Smooth muscle cell (in vitro differentiated cells): Measurements from ENCODE around the gene FHIT. TPM values are rescaled to one million over a fixed set of nuclear protein-coding genes. Genes with fewer than 3 reads are reported as not detected.

ENCODE experiments used
- DNase-seq: peaks from one replicate; lab custom pipeline; 2025; ENCODE audit not compliant: unreplicated experiment; lab: John Stamatoyannopoulos, UW
- H2AFZ ChIP-seq: fragments of 200-600 bp; sonication (generic); 2 replicates; pipeline ENCODE4 v1.6.0; 2016; ENCODE audit warnings: antibody characterized with exemption, low read depth, mild to moderate bottlenecking
- H3F3A ChIP-seq: fragments of 200-600 bp; sonication (generic); 2 replicates; pipeline ENCODE4 v1.6.0; 2017; ENCODE audit warnings: antibody characterized with exemption, low read depth
- H3K27ac ChIP-seq: fragments of 200-600 bp; sonication (generic); 2 replicates; pipeline ENCODE4 v1.5.1; 2016; ENCODE audit warnings: low read depth, mild to moderate bottlenecking
- H3K27me3 ChIP-seq: fragments of 200-600 bp; sonication (generic); 2 replicates; pipeline ENCODE4 v1.6.1; 2016; ENCODE audit warnings: low read depth, mild to moderate bottlenecking
- H3K36me3 ChIP-seq: fragments of 200-600 bp; sonication (generic); 2 replicates; pipeline ENCODE4 v1.5.1; 2016; ENCODE audit warnings: low read depth
- H3K4me1 ChIP-seq: fragments of 200-600 bp; sonication (generic); 2 replicates; pipeline ENCODE4 v1.5.1; 2016; ENCODE audit warnings: low read depth
- H3K4me2 ChIP-seq: fragments of 200-600 bp; sonication (generic); 2 replicates; pipeline ENCODE4 v1.6.0; 2016; ENCODE audit warnings: mild to moderate bottlenecking
- H3K4me3 ChIP-seq: fragments of 200-600 bp; sonication (generic); 2 replicates; pipeline ENCODE4 v1.5.1; 2016; ENCODE audit warnings: mild to moderate bottlenecking
- H3K79me2 ChIP-seq: fragments of 200-600 bp; sonication (generic); 2 replicates; pipeline ENCODE4 v1.6.0; 2016; ENCODE audit warnings: low read depth, mild to moderate bottlenecking
- H3K9ac ChIP-seq: fragments of 200-600 bp; sonication (generic); 2 replicates; pipeline ENCODE4 v1.6.0; 2016; ENCODE audit warnings: low read depth
- H3K9me3 ChIP-seq: fragments of 200-600 bp; sonication (generic); replicated peaks from 2 replicates; pipeline ENCODE4 v1.5.1; 2016; ENCODE audit warnings: low read depth
- H4K20me1 ChIP-seq: fragments of 200-600 bp; sonication (generic); 2 replicates; pipeline ENCODE4 v1.6.0; 2016; ENCODE audit warnings: low read depth
- CTCF ChIP-seq: fragments of 200-600 bp; sonication (generic); IDR thresholded peaks from 2 replicates; pipeline ENCODE4 v1.5.1; 2017; ENCODE audit warnings: borderline replicate concordance, mild to moderate bottlenecking, antibody characterized with exemption; ENCODE audit not compliant: insufficient read depth, poor library complexity, severe bottlenecking
- WGBS: methylation state at CpG from one replicate; pipeline ENCODE4 v1.1.7; 2016; ENCODE audit warnings: low lambda C conversion rate; 5-methylcytosine and 5-hydroxymethylcytosine counted together
- polyA plus RNA-seq: library from polyadenylated mRNA; unstranded; fragments of >200 nt; fragmentation: Nextera tagmentation; extraction: Ambion mirVana; gene quantifications from 2 replicates; pipeline ENCODE4 v1.2.1, GENCODE V29; 2016
- total RNA-seq: library from RNA; depleted of rRNA; stranded (reverse); fragments of >200 nt; gene quantifications from 2 replicates; pipeline ENCODE4 v1.2.3, GENCODE V29; 2014

The FHIT gene
- total and polyA plus RNA-seq, 2 experiments from 2014 or later = 5.9 to 6.7 TPM

DNA sequence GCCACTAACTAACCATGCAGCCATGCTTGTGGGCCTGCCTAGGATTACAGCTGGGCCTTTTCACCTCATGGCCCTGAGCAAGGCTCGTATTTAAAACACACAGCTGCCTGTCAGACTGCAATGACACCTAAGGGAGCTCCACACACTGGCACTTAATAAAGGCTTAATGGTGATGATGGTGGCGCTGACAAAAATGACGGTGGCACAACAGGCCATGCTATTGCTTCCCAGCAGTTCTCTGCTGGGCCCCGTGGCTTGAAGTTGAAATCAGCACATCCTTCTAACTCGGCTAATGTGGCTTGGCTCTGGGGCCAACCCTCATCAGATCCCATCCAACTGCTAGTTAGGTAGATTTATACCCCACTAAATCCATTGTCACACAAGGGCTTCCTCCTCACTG lies 112.9 kb downstream of the FHIT start:
- TF ChIP-seq CTCF = no peak
- Histone ChIP-seq H3F3A (no peaks in the 10 kb centered on the region), H3K4me3 (no peak overlapping the region)

DNA sequence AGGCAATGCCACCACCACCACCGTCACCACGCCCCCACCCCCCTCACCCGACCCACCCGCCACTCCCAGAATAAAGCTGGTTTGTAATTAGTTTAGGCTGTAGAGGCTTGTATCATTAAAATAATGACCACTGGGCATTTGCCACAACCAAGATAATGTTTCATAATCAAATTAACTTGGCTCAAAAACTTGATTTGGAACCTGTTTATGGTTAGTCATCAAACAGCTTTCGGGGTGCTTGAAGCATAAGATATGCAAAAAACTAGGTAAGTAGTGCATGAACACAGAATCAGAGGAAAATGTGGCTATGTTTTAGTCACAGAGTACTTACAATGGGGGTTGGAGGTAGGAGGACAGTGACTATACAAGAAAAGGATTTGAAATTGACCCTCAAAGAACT lies 115.1 kb downstream of the FHIT start:
- peaks cover under 1% of the 10 kb centered on the region for H3K4me1 ChIP-seq
- H3K27me3 ChIP-seq = no peaks in the 10 kb centered on the region
- no peaks in the 10 kb centered on the region for H3K36me3 ChIP-seq
- H3K9me3 ChIP-seq = no peaks in the 10 kb centered on the region
- H3K4me2 ChIP-seq = no peak overlapping the region
- H3K9ac ChIP-seq = no peak overlapping the region
- no peak overlapping the region for H3K27ac ChIP-seq
- no peak for TF ChIP-seq CTCF
- H2AFZ ChIP-seq = no peak overlapping the region
- H3K4me3 ChIP-seq = no peak overlapping the region
- WGBS = 85% methylated on average over 5 of the region's 5 CpGs
- DNase-seq = no peak
- H3F3A ChIP-seq = no peaks in the 10 kb centered on the region
- no peaks in the 10 kb centered on the region for H4K20me1 ChIP-seq
- H3K79me2 ChIP-seq = no peaks in the 10 kb centered on the region

More for the DNA sequence above, 112.9 kb downstream of the FHIT start:
- no peak for DNase-seq
- Histone ChIP-seq H3K4me2 (no peak overlapping the region), H4K20me1 (no peaks in the 10 kb centered on the region), H3K9me3 (no peaks in the 10 kb centered on the region), H3K27ac (no peak overlapping the region), H3K36me3 (no peaks in the 10 kb centered on the region), H3K79me2 (no peaks in the 10 kb centered on the region), H3K4me1 (peaks cover 11% of the 10 kb centered on the region), H3K9ac (no peak overlapping the region), H2AFZ (no peak overlapping the region), H3K27me3 (no peaks in the 10 kb centered on the region)
- WGBS = 97% methylated on average over 5 of the region's 5 CpGs

- H3F3A ChIP-seq = no peaks in the 10 kb centered on the region
- H3K27me3 ChIP-seq = no peaks in the 10 kb centered on the region
- H3K9me3 ChIP-seq = no peaks in the 10 kb centered on the region
- no peaks in the 10 kb centered on the region for H3K79me2 ChIP-seq
- no peak for TF ChIP-seq CTCF
- WGBS = 84% methylated on average over 3 of the region's 3 CpGs
- no peaks in the 10 kb centered on the region for H3K4me1 ChIP-seq
- no peak overlapping the region for H3K9ac ChIP-seq
- no peak overlapping the region for H3K4me3 ChIP-seq
- no peaks in the 10 kb centered on the region for H4K20me1 ChIP-seq
- DNase-seq = no peak
- H2AFZ ChIP-seq = no peak overlapping the region
- H3K27ac ChIP-seq = no peak overlapping the region
- H3K4me2 ChIP-seq = no peak overlapping the region
- H3K36me3 ChIP-seq = no peaks in the 10 kb centered on the region
These were observed 116.7 kb downstream of the FHIT start for GRCh38 chr3:61134532-61134931.

GRCh38 chr3:61132062-61132461 lies 119.2 kb downstream of the FHIT start:
- H3K79me2 ChIP-seq = no peaks in the 10 kb centered on the region
- H3K4me2 ChIP-seq = no peak overlapping the region
- no peaks in the 10 kb centered on the region for H3K9me3 ChIP-seq
- no peak for TF ChIP-seq CTCF
- no peak for DNase-seq
- H3K27me3 ChIP-seq = no peaks in the 10 kb centered on the region
- H3K9ac ChIP-seq = no peak overlapping the region
- H4K20me1 ChIP-seq = no peaks in the 10 kb centered on the region
- H3K27ac ChIP-seq = no peak overlapping the region
- no peak overlapping the region for H3K4me3 ChIP-seq
- no peak overlapping the region for H2AFZ ChIP-seq
- no peaks in the 10 kb centered on the region for H3F3A ChIP-seq
- no peaks in the 10 kb centered on the region for H3K4me1 ChIP-seq
- no peaks in the 10 kb centered on the region for H3K36me3 ChIP-seq
